Epithelial cell of proximal tubule (primary cell): ENCODE data around the gene ARMC8. TPM values are rescaled to one million over a fixed set of nuclear protein-coding genes. Genes with fewer than 3 reads are reported as not detected.

Experiments
- DNase-seq: peaks from one replicate; pipeline ENCODE4 v3.0.0-alpha.2; 2011; ENCODE audit warnings: low read depth
- H3K4me3 ChIP-seq: 2 replicates; pipeline ENCODE4 v1.5.1; 2011; ENCODE audit warnings: low read depth, mild to moderate bottlenecking, low read length
- total RNA-seq: library from RNA; depleted of rRNA; stranded (reverse); fragments of >200 nt; gene quantifications from 2 replicates; pipeline ENCODE4 v1.2.3, GENCODE V29; 2015
- TF ChIP-seq, protein P1 (sequence below): conservative IDR thresholded peaks from 2 replicates; pipeline ENCODE4 v1.5.1; 2012; ENCODE audit warnings: low read depth, mild to moderate bottlenecking, low read length

ARMC8 gene
- total RNA-seq, 1 donor from 2014 or later = 31.9 TPM

DNA sequence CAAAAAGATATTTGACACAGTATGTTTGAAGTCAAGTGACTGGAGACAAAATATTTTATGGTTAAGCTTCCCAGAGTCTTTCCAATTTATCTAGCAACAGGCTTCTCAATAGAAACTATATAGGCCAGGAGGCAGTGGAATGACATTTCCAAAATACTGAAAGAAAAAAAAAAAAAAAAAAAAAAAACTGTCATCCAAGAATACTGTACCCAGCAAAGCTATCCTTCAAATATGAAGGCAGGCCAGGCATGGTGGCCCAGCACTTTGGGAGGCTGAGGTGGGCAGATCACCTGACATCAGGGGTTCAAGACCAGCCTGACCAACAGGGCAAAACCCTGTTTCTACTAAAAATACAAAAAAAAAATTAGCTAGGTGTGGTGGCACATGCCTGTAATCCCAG lies 121.7 kb downstream of the ARMC8 start:
- TF ChIP-seq, protein P1, sequence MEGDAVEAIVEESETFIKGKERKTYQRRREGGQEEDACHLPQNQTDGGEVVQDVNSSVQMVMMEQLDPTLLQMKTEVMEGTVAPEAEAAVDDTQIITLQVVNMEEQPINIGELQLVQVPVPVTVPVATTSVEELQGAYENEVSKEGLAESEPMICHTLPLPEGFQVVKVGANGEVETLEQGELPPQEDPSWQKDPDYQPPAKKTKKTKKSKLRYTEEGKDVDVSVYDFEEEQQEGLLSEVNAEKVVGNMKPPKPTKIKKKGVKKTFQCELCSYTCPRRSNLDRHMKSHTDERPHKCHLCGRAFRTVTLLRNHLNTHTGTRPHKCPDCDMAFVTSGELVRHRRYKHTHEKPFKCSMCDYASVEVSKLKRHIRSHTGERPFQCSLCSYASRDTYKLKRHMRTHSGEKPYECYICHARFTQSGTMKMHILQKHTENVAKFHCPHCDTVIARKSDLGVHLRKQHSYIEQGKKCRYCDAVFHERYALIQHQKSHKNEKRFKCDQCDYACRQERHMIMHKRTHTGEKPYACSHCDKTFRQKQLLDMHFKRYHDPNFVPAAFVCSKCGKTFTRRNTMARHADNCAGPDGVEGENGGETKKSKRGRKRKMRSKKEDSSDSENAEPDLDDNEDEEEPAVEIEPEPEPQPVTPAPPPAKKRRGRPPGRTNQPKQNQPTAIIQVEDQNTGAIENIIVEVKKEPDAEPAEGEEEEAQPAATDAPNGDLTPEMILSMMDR = no peak
- H3K4me3 ChIP-seq = no peak overlapping the region
- DNase-seq = no peak

DNA sequence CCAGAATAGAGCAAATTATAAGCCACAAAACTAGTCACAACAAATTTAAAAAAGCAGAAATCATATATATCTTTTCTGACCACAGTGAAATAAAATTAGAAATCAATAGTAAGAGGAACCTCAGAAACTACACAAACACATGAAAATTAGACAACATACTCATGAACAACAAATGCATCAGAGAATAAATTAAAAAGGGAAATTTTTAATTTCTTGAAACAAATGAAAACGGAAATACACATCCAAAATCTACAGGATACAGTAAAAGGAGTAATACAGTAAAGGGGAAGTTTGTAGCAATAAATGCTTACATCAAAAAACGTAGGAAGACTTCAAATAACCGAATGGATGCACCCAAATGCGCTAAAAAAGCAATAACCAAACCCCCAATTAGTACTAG lies 123.4 kb downstream of the ARMC8 start:
- no peak overlapping the region for H3K4me3 ChIP-seq
- TF ChIP-seq, protein P1 = no peak
- DNase-seq = no peak

DNA sequence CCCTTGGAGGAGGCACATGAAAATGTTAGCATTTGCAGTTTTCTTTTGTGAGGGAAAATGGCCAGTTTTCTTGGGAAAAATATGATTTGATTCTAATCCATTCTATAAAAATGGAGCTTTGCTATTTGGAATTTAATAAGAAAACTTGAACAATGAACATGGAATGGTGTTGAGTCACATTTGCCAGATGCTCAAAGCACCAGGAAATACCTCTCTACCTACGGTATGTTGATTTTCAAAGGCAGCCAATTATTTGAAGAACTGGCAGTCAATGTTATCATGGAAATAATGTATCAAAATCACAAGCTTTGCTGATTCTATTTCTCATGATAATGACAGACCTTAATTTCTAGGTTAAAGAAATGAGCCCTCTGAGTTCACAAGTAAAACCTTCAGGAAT lies 127.7 kb downstream of the ARMC8 start:
- TF ChIP-seq, protein P1 = no peak
- no peak for DNase-seq
- no peak overlapping the region for H3K4me3 ChIP-seq

DNA sequence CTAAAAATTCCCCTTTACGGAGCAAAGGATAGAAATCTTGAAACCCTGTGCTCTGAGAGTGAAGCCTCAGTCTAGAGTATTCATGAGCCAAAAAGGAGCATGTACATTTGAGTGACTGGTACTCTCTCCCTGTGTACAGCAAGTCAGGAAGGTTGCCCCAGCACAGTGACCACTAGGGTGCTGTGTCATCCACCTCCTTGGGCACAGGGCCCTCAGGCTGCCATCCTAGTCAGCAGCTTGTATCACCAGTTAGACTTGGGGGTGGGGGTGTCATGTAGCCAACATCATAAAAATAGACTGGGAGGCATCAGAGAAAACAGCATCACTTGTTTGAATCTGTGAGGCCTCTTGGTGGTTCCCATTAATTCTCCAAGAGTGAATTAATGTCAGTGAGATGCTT lies 130.6 kb downstream of the ARMC8 start:
- DNase-seq = no peak
- no peak overlapping the region for H3K4me3 ChIP-seq
- TF ChIP-seq, protein P1 = no peak

DNA sequence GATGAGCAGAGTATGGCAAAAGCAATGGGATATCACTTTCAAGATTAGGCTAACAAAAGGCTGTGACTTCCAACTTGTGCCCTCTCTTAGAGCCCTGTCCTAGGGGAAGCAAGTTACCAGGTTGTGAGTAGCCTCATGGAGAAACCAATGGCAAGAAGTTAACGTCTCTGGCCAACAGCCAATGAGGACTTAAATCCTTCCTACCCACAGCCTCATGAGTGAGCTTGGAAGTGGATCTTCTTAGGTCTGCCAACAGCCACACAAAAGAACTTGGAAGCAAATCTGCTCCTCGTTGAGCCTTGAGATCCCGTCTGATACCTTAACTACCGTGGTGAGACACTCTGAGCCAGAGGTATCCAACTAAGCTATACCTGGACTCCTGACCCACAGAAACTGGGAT lies 136.9 kb downstream of the ARMC8 start:
- DNase-seq = no peak
- no peak overlapping the region for H3K4me3 ChIP-seq
- TF ChIP-seq, protein P1 = no peak

DNA sequence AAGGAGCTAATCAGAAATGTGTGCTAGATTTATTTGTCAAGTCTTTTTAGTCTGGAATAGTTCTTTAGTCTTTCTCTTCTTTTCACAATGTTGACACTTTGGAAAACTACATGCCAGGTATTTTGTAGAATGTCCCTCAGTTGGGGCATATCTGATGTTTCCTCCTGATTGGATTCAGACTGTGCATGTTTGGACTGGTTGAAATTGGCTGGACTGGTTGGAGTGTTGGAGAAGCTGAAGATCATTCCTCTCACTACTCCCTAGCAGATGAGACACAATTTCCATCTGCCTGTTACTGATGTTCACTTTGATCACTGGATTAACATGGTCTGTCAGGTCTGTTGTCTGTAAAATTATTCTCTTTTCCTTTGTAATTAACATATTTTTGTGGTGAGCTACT lies 138.9 kb downstream of the ARMC8 start:
- no peak for DNase-seq
- TF ChIP-seq, protein P1 = no peak

DNA sequence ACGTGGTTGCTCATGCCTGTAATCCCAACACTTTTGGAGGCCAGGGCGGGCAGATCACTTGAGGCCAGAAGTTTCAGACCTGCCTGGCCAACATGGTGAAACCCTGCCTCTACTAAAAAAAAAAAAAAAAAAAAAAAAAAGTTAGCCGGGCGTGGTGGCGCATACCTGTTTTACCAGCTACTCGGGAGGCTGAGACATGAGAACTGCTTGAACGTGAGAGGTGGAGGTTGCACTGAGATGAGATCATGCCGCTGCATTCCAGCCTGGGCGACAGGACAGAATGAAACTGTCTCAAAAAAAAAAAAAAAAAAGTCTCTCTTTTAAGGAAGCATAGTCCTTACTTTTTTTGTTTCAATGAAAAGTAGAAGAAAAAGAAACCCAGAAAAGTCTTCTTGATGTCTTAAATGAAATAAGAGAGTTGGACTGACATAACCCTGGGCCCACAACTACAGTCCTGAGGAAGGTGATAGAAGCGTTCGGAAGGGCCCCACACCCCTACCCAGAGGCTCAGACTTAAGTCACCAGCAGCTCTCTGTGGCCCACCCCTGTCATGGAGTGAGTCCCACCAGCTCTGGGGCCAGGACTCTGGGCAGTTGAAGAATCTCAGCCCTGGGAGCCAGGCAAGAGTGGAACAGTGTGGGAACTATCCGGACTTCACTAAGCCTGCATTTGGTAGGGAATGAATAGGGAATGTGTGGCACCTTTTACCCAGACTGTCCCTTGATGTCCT lies 139.9 kb downstream of the ARMC8 start:
- DNase-seq = no peak
- TF ChIP-seq, protein P1 = no peak
- H3K4me3 ChIP-seq = no peak overlapping the region

More for the DNA sequence above, 138.9 kb downstream of the ARMC8 start:
- no peak overlapping the region for H3K4me3 ChIP-seq
